Endothelial cell of umbilical vein (primary cell): ENCODE results near the gene MAPT. TPM values are rescaled to one million over a fixed set of nuclear protein-coding genes. Genes with fewer than 3 reads are reported as not detected.

Source experiments
- BruUV-seq: library from RNA; stranded (reverse); fragments of 400-500 nt; replicated peaks from 2 replicates; lab custom pipeline; 2021; lab: Mats Ljungman, UMichigan
- CTCF ChIA-PET: fragments of 300-600, 350-600 bp; sonication (Branson Sonifier 250); formaldehyde crosslinking; loops from one replicate; lab custom pipeline; 2021; ENCODE audit warnings: antibody characterized with exemption, inconsistent platforms; lab: Charles Lee
- POLR2A ChIA-PET: fragments of 300-600, 350-600 bp; sonication (Branson Sonifier 250); formaldehyde crosslinking; loops from one replicate; lab custom pipeline; 2021; ENCODE audit warnings: antibody characterized with exemption, inconsistent platforms; lab: Charles Lee
- DNase-seq: peaks from one replicate; pipeline ENCODE4 v3.0.0-alpha.2; 2011; ENCODE audit warnings: low read depth, low spot score
- FAIRE-seq: peaks from 2 replicates; lab custom pipeline; 2011; peaks lifted over from hg19 to GRCh38; lab: Jason Lieb, UNC
- H2AFZ ChIP-seq: 2 replicates; pipeline ENCODE4 v1.6.0; 2012; ENCODE audit warnings: low read depth, low read length, control low read depth, inconsistent platforms
- H3K27ac ChIP-seq: 2 replicates; pipeline ENCODE4 v1.5.1; 2011; ENCODE audit warnings: low read depth, mild to moderate bottlenecking, control low read depth, low read length, moderate library complexity; ENCODE audit not compliant: insufficient read depth
- H3K27me3 ChIP-seq, 2 experiments: 2 replicates each; pipeline versions ENCODE4 v1.6.0 to v1.6.1; 2011; ENCODE audit warnings: low read length in 2 of 2, mixed read lengths in 1 of 2; ENCODE audit not compliant: control insufficient read depth in 2 of 2, insufficient read depth in 2 of 2
- H3K36me3 ChIP-seq, 2 experiments: 2 replicates in 1 of 2; 3 replicates in 1 of 2; pipeline ENCODE4 v1.5.1; 2011; ENCODE audit warnings: low read length in 2 of 2, mild to moderate bottlenecking in 1 of 2, moderate library complexity in 1 of 2; ENCODE audit not compliant: control insufficient read depth in 2 of 2, insufficient read depth in 2 of 2; ENCODE audit errors: extremely low read depth in 1 of 2
- H3K4me1 ChIP-seq: 3 replicates; pipeline ENCODE4 v1.5.1; 2011; ENCODE audit warnings: mild to moderate bottlenecking, low read length; ENCODE audit not compliant: control insufficient read depth, insufficient read depth; ENCODE audit errors: extremely low read depth
- H3K4me2 ChIP-seq: 2 replicates; pipeline ENCODE4 v1.6.1; 2011; ENCODE audit warnings: low read length, control low read depth, mixed read lengths; ENCODE audit not compliant: insufficient read depth
- H3K4me3 ChIP-seq, 3 experiments: fragments of 200-600 bp in 1 of 3; sonication (generic), shearing (Covaris generic) in 1 of 3; replicated peaks in 1 of 3; 2 replicates each; pipeline ENCODE4 v1.5.1; 2011 to 2016; ENCODE audit warnings: control low read depth in 3 of 3, low read length in 3 of 3, mild to moderate bottlenecking in 2 of 3, inconsistent platforms in 1 of 3, low read depth in 1 of 3, moderate library complexity in 1 of 3; ENCODE audit not compliant: insufficient read depth in 1 of 3
- H3K79me2 ChIP-seq: 2 replicates; pipeline ENCODE4 v1.6.0; 2012; ENCODE audit warnings: low read length, inconsistent platforms; ENCODE audit not compliant: control insufficient read depth, insufficient read depth
- H3K9ac ChIP-seq: replicated peaks from 2 replicates; pipeline ENCODE3; 2011; ENCODE audit warnings: low read length, control low read depth; ENCODE audit not compliant: insufficient read depth; ENCODE audit errors: extremely low read depth
- H3K9me1 ChIP-seq: replicated peaks from 3 replicates; pipeline ENCODE4 v1.6.0; 2011; ENCODE audit warnings: mild to moderate bottlenecking, low read length; ENCODE audit not compliant: control insufficient read depth, insufficient read depth; ENCODE audit errors: extremely low read depth
- H3K9me3 ChIP-seq: replicated peaks from 2 replicates; pipeline ENCODE4 v1.5.1; 2012; ENCODE audit warnings: low read length, inconsistent platforms; ENCODE audit not compliant: control insufficient read depth, insufficient read depth
- H4K20me1 ChIP-seq: replicated peaks from 2 replicates; pipeline ENCODE3; 2011; ENCODE audit warnings: mild to moderate bottlenecking, low read length; ENCODE audit not compliant: control insufficient read depth, insufficient read depth; ENCODE audit errors: extremely low read depth
- CTCF ChIP-seq, 2 donors: IDR thresholded peaks; 1 replicate in 1 of 2; 2 replicates in 1 of 2; pipeline ENCODE4 v1.5.1; 2011; ENCODE audit warnings: low read length in 2 of 2, mild to moderate bottlenecking in 2 of 2, moderate library complexity in 2 of 2, control low read depth in 1 of 2, inconsistent platforms in 1 of 2, low read depth in 1 of 2; ENCODE audit not compliant: insufficient read depth in 1 of 2; ENCODE audit errors: extremely low read depth in 1 of 2
- EZH2 ChIP-seq: IDR thresholded peaks from 2 replicates; pipeline ENCODE4 v1.6.1; 2012; ENCODE audit warnings: borderline replicate concordance, low read depth, mild to moderate bottlenecking, moderate library complexity, low read length, inconsistent platforms; ENCODE audit not compliant: severe bottlenecking
- FOS ChIP-seq: IDR thresholded peaks from 2 replicates; pipeline ENCODE4 v1.6.1; 2011; ENCODE audit warnings: mild to moderate bottlenecking, low read length, moderate library complexity, borderline replicate concordance; ENCODE audit not compliant: insufficient read depth
- GATA2 ChIP-seq: IDR thresholded peaks from 2 replicates; pipeline ENCODE4 v1.7.0; 2011; ENCODE audit warnings: low read depth, mild to moderate bottlenecking, moderate library complexity, mixed read lengths, low read length; ENCODE audit not compliant: insufficient read length, insufficient read depth
- JUN ChIP-seq: IDR thresholded peaks from 2 replicates; pipeline ENCODE4 v1.6.1; 2011; ENCODE audit warnings: borderline replicate concordance, low read depth; ENCODE audit not compliant: insufficient read length, insufficient read depth
- MYC ChIP-seq: IDR thresholded peaks from one replicate; pipeline ENCODE4 v1.6.1; 2011; ENCODE audit warnings: mild to moderate bottlenecking, low read depth, low read length
- POLR2A ChIP-seq: IDR thresholded peaks from 2 replicates; pipeline ENCODE4 v1.6.1; 2012; ENCODE audit warnings: low read depth, mild to moderate bottlenecking, control low read depth, low read length
- POLR2AphosphoS5 ChIP-seq: IDR thresholded peaks from 2 replicates; pipeline ENCODE4 v1.6.1; 2012; ENCODE audit warnings: low read depth, mild to moderate bottlenecking, control low read depth, low read length, moderate library complexity; ENCODE audit not compliant: insufficient read depth
- dilution Hi-C: fragments of 300-500 bp; cut with MboI; formaldehyde crosslinking; loops from one replicate; pipeline ENCODE4 v1.15.0; 2019; ENCODE audit warnings: low sequenced_read_pairs; ENCODE audit not compliant: extremely low pct_ligation_motif_present
- intact Hi-C: fragments of 100-400 bp; cut with micrococcal nuclease; formaldehyde crosslinking; loops from one replicate; pipeline ENCODE4 v1.10.0; 2022
- polyA plus RNA-seq, 4 experiments: library from polyadenylated mRNA; depleted of rRNA in 3 of 4; stranded (reverse) in 3 of 4; unstranded in 1 of 4; fragments of >200 nt; gene quantifications; 2 replicates each; pipeline versions ENCODE4 v1.2.1 to v1.2.3, GENCODE V29; 2011 to 2012; ENCODE audit warnings: missing spikeins in 1 of 4
- total RNA-seq: library from RNA; stranded (reverse); gene quantifications from 2 replicates; pipeline ENCODE4 v1.2.3, GENCODE V29; 2021
- TF ChIP-seq, protein P1 (sequence below): IDR thresholded peaks from 2 replicates; pipeline ENCODE4 v1.6.1; 2011; ENCODE audit not compliant: insufficient read depth, insufficient read length

The MAPT gene
- total and polyA plus RNA-seq, 2 donors (not counting 3 experiments of a cell fraction or from before 2014, with no cell fraction given): 0.04 to 0.51 TPM

DNA sequence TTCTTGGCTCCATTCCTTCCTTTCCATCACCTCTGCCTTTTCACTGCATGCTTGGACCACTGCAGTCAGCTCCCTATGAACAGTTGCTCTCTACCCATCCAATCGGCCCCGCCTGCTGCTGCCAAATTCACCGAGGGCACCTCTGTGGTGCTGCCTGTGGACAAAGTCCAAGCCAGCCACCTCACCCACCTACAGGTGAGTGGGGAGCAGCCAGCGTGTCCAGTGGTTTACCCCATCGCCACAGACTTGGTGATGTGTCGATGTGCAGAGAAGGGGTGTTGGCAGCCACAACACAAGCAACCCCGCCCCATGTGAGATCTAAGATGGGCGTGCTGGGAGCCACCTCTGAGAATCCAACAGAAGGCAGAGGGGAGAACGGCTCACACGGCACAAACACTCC is 61.0 kb downstream of the MAPT start:
- ChIA-PET POLR2A (no interaction called here), CTCF (interaction anchor here (1.7 kb wide), 1 partner anchor 124 kb away, joined by 4 read pairs; no protein-coding TSS in a partner anchor)
- Histone ChIP-seq H3K9ac (no peak overlapping the region), H3K9me3 (no peaks in the 10 kb centered on the region), H3K79me2 (no peaks in the 10 kb centered on the region), H3K27me3 (peaks cover 8 to 10% of the 10 kb centered on the region in 2 experiments), H3K36me3 (no peaks in the 10 kb centered on the region), H3K4me3 (no peak overlapping the region), H3K9me1 (no peaks in the 10 kb centered on the region), H3K27ac (no peak overlapping the region), H3K4me2 (no peak overlapping the region), H3K4me1 (no peaks in the 10 kb centered on the region), H2AFZ (no peak overlapping the region), H4K20me1 (no peaks in the 10 kb centered on the region)
- dilution Hi-C loops: no loop called here
- no peak for FAIRE-seq
- intact Hi-C loops: no loop called here
- DNase-seq: no peak
- BruUV-seq: no TSS peak
- TF ChIP-seq JUN (no peak), POLR2AphosphoS5 (no peak), CTCF (IDR thresholded peaks at IDR 0.05; ENCODE audit: extremely low read depth in 1 of 2, insufficient read depth in 1 of 2, low read depth in 1 of 2, low read length in 2 of 2) (no peak), MYC (no peak)
- TF ChIP-seq, protein P1, sequence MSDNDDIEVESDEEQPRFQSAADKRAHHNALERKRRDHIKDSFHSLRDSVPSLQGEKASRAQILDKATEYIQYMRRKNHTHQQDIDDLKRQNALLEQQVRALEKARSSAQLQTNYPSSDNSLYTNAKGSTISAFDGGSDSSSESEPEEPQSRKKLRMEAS: no peak

- DNase-seq (no peak), FAIRE-seq (no peak)
- TF ChIP-seq FOS (no peak), CTCF (IDR thresholded peaks at IDR 0.05; ENCODE audit: extremely low read depth in 1 of 2, insufficient read depth in 1 of 2, low read depth in 1 of 2, low read length in 2 of 2) (no peak), JUN (no peak), GATA2 (no peak), POLR2AphosphoS5 (no peak), MYC (no peak), POLR2A (no peak), EZH2 (no peak)
- TF ChIP-seq, protein P1: no peak
- intact Hi-C loops: no loop called here
- Histone ChIP-seq H3K27ac (no peak overlapping the region), H3K4me3 (no peak overlapping the region), H3K9ac (no peak overlapping the region), H3K4me2 (no peak overlapping the region), H3K79me2 (no peaks in the 10 kb centered on the region), H3K36me3 (no peaks in the 10 kb centered on the region), H3K9me3 (no peaks in the 10 kb centered on the region), H2AFZ (no peak overlapping the region), H3K4me1 (no peaks in the 10 kb centered on the region), H3K9me1 (no peaks in the 10 kb centered on the region), H4K20me1 (no peaks in the 10 kb centered on the region), H3K27me3 (peaks cover 6 to 7% of the 10 kb centered on the region in 2 experiments)
- no TSS peak for BruUV-seq
- dilution Hi-C loops: no loop called here
- ChIA-PET CTCF (no interaction called here), POLR2A (no interaction called here)
Measured at GRCh38 chr17:45956090-45956489, 61.7 kb downstream of the MAPT start.
